D721Med (cell line): ENCODE measurements around the gene CMIP.

Experiments used
- DNase-seq: peaks from one replicate; pipeline ENCODE4 v3.0.0; 2011; ENCODE audit warnings: low spot score; ENCODE audit not compliant: insufficient read length
- FAIRE-seq: peaks from 2 replicates; lab custom pipeline; 2011; peaks lifted over from hg19 to GRCh38; lab: Jason Lieb, UNC
- CTCF ChIP-seq: IDR thresholded peaks from 2 replicates; pipeline ENCODE4 v1.5.1; 2012; ENCODE audit warnings: mild to moderate bottlenecking, control low read depth; ENCODE audit not compliant: insufficient read depth; ENCODE audit errors: missing control alignments

CMIP gene

GRCh38 chr16:81671738-81672597, 227.4 kb downstream of the CMIP start:
- no peak for TF ChIP-seq CTCF
- no peak for DNase-seq
- no peak for FAIRE-seq

GRCh38 chr16:81673432-81673831, 228.8 kb downstream of the CMIP start:
- FAIRE-seq: no peak
- no peak for DNase-seq
- no peak for TF ChIP-seq CTCF

GRCh38 chr16:81675662-81676061, 231.1 kb downstream of the CMIP start:
- FAIRE-seq: no peak
- no peak for DNase-seq
- TF ChIP-seq CTCF: no peak

- no peak for TF ChIP-seq CTCF
These were observed 231.7 kb downstream of the CMIP start for GRCh38 chr16:81676066-81676882.

GRCh38 chr16:81676883-81677737, 232.5 kb downstream of the CMIP start:
- FAIRE-seq: no peak
- TF ChIP-seq CTCF: no peak
- DNase-seq: no peak

More at GRCh38 chr16:81676066-81676882, 231.7 kb downstream of the CMIP start:
- FAIRE-seq (no peak), DNase-seq (no peak)

- FAIRE-seq: no peak
- no peak for TF ChIP-seq CTCF
- DNase-seq: no peak
These were observed 233.9 kb downstream of the CMIP start for GRCh38 chr16:81678326-81679095.
